ENCODE results near the gene PTPRN2. TPM values are rescaled to one million over a fixed set of nuclear protein-coding genes. Genes with fewer than 3 reads are reported as not detected.
A peak's percentile ranks its signal among the peaks of the same experiment; 100 is the strongest.

Gene PTPRN2
- total and polyA plus RNA-seq, 9 of the 15 experiments (the other 6 are each of a cell fraction or from before 2014, with no cell fraction given), result not detected

DNA sequence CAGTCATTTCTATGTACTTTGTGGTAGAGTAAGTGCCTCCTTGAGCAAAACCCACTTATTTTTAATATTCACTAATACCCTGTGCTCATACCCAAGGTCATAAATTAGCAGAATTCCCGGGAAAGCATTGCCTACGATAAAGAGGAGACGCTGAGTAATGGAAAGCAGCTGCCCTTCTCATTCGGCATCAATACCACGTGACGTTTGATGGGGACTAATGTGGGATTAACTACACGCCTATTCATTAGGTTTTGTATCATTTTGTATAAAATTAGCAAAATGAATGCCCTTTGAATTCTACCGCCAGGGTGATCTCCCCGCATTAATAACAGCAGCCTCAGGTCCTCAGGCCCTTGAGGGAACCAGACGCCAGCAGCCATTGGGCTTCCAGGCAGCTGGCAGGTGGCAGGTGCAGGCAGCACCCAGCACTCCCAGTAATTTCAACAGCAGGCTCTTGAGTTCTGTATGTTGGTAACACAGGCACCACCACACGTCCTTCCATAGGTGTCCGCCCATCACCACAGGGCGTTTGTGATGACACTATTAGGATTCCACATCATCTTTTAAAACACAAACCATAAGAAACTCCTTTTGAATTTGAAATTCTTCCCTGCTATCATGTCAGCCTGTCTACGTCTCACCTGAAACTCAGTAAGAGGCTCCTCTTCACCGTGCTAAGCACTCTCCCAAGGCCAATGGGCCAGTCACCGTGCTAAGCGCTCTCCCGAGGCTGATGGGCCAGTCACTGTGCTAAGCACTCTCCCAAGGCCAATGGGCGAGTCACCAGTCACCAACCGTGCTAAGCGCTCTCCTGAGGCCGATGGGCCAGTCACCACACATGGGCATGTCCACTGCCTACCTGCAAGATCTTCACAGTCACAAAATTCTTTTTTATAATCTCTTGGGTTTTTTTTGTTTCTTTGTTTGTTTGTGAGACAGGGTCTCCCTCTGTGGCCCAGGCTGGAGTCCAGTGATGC lies 509.4 kb downstream of the PTPRN2 start:
- no peaks in the 10 kb centered on the region for H3K9me1 ChIP-seq (ENCODE audit: control insufficient read depth, insufficient read depth, low read length)
- H2AFZ ChIP-seq (ENCODE audit: low read depth, low read length), result no peak overlapping the region
- H3K4me1 ChIP-seq (replicated peaks in 1 of 2; ENCODE audit: control insufficient read depth in 2 of 2, insufficient read depth in 2 of 2, low read length in 2 of 2), result no peaks in the 10 kb centered on the region; a peak in 1 of 5 replicates
- BruUV-seq (replicated peaks), result no TSS peak
- CTCF ChIA-PET (ENCODE audit: low intra/inter-chr PET ratio), result no interaction called here
- DNase-seq (ENCODE audit: extremely low read depth in 1 of 4, low spot score in 3 of 4) (no peak), FAIRE-seq (no peak), ATAC-seq (no peak)
- no peak overlapping the region for H3K9ac ChIP-seq (ENCODE audit: insufficient read depth in 1 of 2, low read depth in 2 of 2, low read length in 2 of 2)
- intact Hi-C loops (cut with micrococcal nuclease) (no loop called here), in situ Hi-C loops (cut with MboI) (no loop called here)
- H3K4me3 ChIP-seq, result no peak overlapping the region
- no peak overlapping the region for H3K4me2 ChIP-seq (ENCODE audit: insufficient read depth, low read length)
- H3K27me3 ChIP-seq (ENCODE audit: control insufficient read depth in 2 of 2, insufficient read depth in 2 of 2, low read length in 2 of 2), result peaks cover 37 to 79% of the 10 kb centered on the region in 2 experiments
- POLR2A ChIA-PET, result interaction anchor here (0.6 to 0.8 kb wide), 2 partner anchors 20 to 62 kb away, joined by 3 read pairs; no protein-coding TSS in a partner anchor
- 1% methylated on average over 22 of the region's 22 CpGs for WGBS (ENCODE audit: insufficient coverage, low coverage, missing lambda C conversion rate)
- H3K9me3 ChIP-seq (replicated peaks; ENCODE audit: control insufficient read depth, insufficient read depth, low read depth, low read length), result no peaks in the 10 kb centered on the region
- no peaks in the 10 kb centered on the region; the same call in 1 of the 2 replicates for H4K20me1 ChIP-seq (replicated peaks; ENCODE audit: control insufficient read depth, insufficient read depth, low read length)
- no peaks in the 10 kb centered on the region for H3K79me2 ChIP-seq (ENCODE audit: control insufficient read depth, insufficient read depth, low read length)
- no peak for TF ChIP-seq HNRNPLL (IDR thresholded peaks at IDR 0.05; ENCODE audit: low read depth, low read length, poor library complexity, severe bottlenecking)
- TF ChIP-seq, protein P1, sequence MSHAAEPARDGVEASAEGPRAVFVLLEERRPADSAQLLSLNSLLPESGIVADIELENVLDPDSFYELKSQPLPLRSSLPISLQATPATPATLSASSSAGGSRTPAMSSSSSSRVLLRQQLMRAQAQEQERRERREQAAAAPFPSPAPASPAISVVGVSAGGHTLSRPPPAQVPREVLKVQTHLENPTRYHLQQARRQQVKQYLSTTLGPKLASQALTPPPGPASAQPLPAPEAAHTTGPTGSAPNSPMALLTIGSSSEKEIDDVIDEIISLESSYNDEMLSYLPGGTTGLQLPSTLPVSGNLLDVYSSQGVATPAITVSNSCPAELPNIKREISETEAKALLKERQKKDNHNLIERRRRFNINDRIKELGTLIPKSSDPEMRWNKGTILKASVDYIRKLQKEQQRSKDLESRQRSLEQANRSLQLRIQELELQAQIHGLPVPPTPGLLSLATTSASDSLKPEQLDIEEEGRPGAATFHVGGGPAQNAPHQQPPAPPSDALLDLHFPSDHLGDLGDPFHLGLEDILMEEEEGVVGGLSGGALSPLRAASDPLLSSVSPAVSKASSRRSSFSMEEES (CRISPR knock-in tag; IDR thresholded peaks at IDR 0.05), result peak; percentile 36
- no peak for TF ChIP-seq ZNF121 (CRISPR knock-in tag; conservative IDR thresholded peaks at IDR 0.05)
- no peak for TF ChIP-seq MCM7 (IDR thresholded peaks at IDR 0.05)
- no peak for TF ChIP-seq DPF2 (IDR thresholded peaks at IDR 0.05)
- no peak for TF ChIP-seq SMARCB1 (IDR thresholded peaks at IDR 0.05; ENCODE audit: insufficient read length, low read depth)
- H3K27ac ChIP-seq (ENCODE audit: extremely low read depth, low read depth, low read length), result no peak overlapping the region
- no peaks in the 10 kb centered on the region for H3K36me3 ChIP-seq (ENCODE audit: control insufficient read depth, insufficient read depth, low read length)
